ENCODE data around the gene MEGF8.

GRCh38 chr19:42362342-42362741 is 36.9 kb downstream of the MEGF8 start:
- TF ChIP-seq CTCF (IDR thresholded peaks at IDR 0.05; ENCODE audit: poor library complexity, severe bottlenecking) (no peak), EZH2 (IDR thresholded peaks at IDR 0.05; ENCODE audit: borderline replicate concordance, insufficient read depth, low read length, poor library complexity, severe bottlenecking) (no peak), SMC3 (conservative IDR thresholded peaks at IDR 0.05; ENCODE audit: poor library complexity) (no peak), TAF1 (IDR thresholded peaks at IDR 0.05; ENCODE audit: low read depth) (no peak), REST (IDR thresholded peaks at IDR 0.05; ENCODE audit: borderline replicate concordance) (no peak), EP300 (conservative IDR thresholded peaks at IDR 0.05; ENCODE audit: poor library complexity, severe bottlenecking) (no peak)

All from neural cell (in vitro differentiated cells).